K562 (cell line): ENCODE results near the gene RPE65. TPM values are rescaled to one million over a fixed set of nuclear protein-coding genes. Genes with fewer than 3 reads are reported as not detected.

Source experiments
- ATAC-seq: fragments of 200-7000 bp; cut with Tn5 transposase; 3 replicates; pipeline ENCODE4 v1.9.1; 2020; ENCODE audit warnings: moderate library complexity
- BruUV-seq: library from RNA; stranded (reverse); fragments of 400-500 nt; replicated peaks from 2 replicates; lab custom pipeline; 2021; lab: Mats Ljungman, UMichigan
- CTCF ChIA-PET: fragments of 300-600 bp; formaldehyde crosslinking; extraction: SDS; loops from one replicate; lab custom pipeline; 2021; ENCODE audit warnings: low intra/inter-chr PET ratio; lab: Yijun Ruan, JAX
- POLR2A ChIA-PET: fragments of 300-600, 350-650 bp; sonication (Branson Sonifier 250); formaldehyde crosslinking; extraction: SDS; loops from one replicate; lab custom pipeline; 2021; ENCODE audit warnings: antibody characterized with exemption, inconsistent platforms; lab: Yijun Ruan, JAX
- DNase-seq, 4 experiments: peaks; one replicate each; pipeline versions ENCODE4 v3.0.0 to v3.0.0-alpha.2; 2011 to 2018; ENCODE audit warnings: low spot score in 3 of 4, mixed read lengths in 3 of 4; ENCODE audit errors: extremely low read depth in 1 of 4
- FAIRE-seq: peaks from 2 replicates; lab custom pipeline; 2011; peaks lifted over from hg19 to GRCh38; lab: Jason Lieb, UNC
- H2AFZ ChIP-seq: 2 replicates; pipeline ENCODE4 v1.6.0; 2011; ENCODE audit warnings: low read depth, low read length, control low read depth, inconsistent platforms
- H3K27ac ChIP-seq: fragments of 200-600 bp; 3 replicates; pipeline ENCODE4 v1.8.0; 2011; ENCODE audit warnings: low read depth, mild to moderate bottlenecking, control low read depth, inconsistent platforms, low read length, moderate library complexity, mixed read lengths; ENCODE audit errors: extremely low read depth
- H3K27me3 ChIP-seq, 2 experiments: fragments of 300-600 bp in 1 of 2; 2 replicates in 1 of 2; 3 replicates in 1 of 2; pipeline versions ENCODE4 v1.6.0 to v1.8.0; 2011; ENCODE audit warnings: inconsistent platforms in 2 of 2, low read length in 2 of 2, mild to moderate bottlenecking in 1 of 2, mixed read lengths in 1 of 2, moderate library complexity in 1 of 2; ENCODE audit not compliant: control insufficient read depth in 2 of 2, insufficient read depth in 2 of 2
- H3K36me3 ChIP-seq: fragments of 300-600 bp; 3 replicates; pipeline ENCODE4 v1.8.0; 2011; ENCODE audit warnings: mild to moderate bottlenecking, low read length, inconsistent platforms; ENCODE audit not compliant: control insufficient read depth, insufficient read depth
- H3K4me1 ChIP-seq, 2 experiments: fragments of 200-600 bp in 1 of 2; replicated peaks in 1 of 2; 2 replicates in 1 of 2; 3 replicates in 1 of 2; pipeline versions ENCODE4 v1.5.1 to v1.8.0; 2011; ENCODE audit warnings: inconsistent platforms in 2 of 2, low read length in 2 of 2, mild to moderate bottlenecking in 1 of 2, mixed read lengths in 1 of 2, moderate library complexity in 1 of 2; ENCODE audit not compliant: control insufficient read depth in 2 of 2, insufficient read depth in 2 of 2
- H3K4me2 ChIP-seq: 2 replicates; pipeline ENCODE4 v1.6.1; 2011; ENCODE audit warnings: low read length, control low read depth, inconsistent platforms, mixed read lengths; ENCODE audit not compliant: insufficient read depth
- H3K4me3 ChIP-seq: fragments of 200-600 bp; sonication (generic), shearing (Covaris generic); 2 replicates; pipeline ENCODE4 v1.5.1; 2016; ENCODE audit warnings: control low read depth, inconsistent platforms
- H3K79me2 ChIP-seq: fragments of 200-600 bp; 3 replicates; pipeline ENCODE4 v1.8.0; 2011; ENCODE audit warnings: low read length, inconsistent platforms; ENCODE audit not compliant: control insufficient read depth, insufficient read depth
- H3K9ac ChIP-seq, 2 experiments: 2 replicates each; pipeline versions ENCODE4 v1.6.0 to v1.6.1; 2011; ENCODE audit warnings: low read depth in 2 of 2, low read length in 2 of 2, control low read depth in 1 of 2, inconsistent platforms in 1 of 2, mild to moderate bottlenecking in 1 of 2, mixed read lengths in 1 of 2; ENCODE audit not compliant: insufficient read depth in 1 of 2
- H3K9me1 ChIP-seq: one replicate; pipeline ENCODE4 v1.6.0; 2011; ENCODE audit warnings: inconsistent platforms, mild to moderate bottlenecking, low read length, moderate library complexity; ENCODE audit not compliant: control insufficient read depth, insufficient read depth
- H3K9me3 ChIP-seq: replicated peaks from 2 replicates; pipeline ENCODE4 v1.5.1; 2011; ENCODE audit warnings: low read depth, low read length, inconsistent platforms; ENCODE audit not compliant: control insufficient read depth, insufficient read depth
- H4K20me1 ChIP-seq: replicated peaks from 2 replicates; pipeline ENCODE4 v1.6.1; 2011; ENCODE audit warnings: low read length, inconsistent platforms, mixed read lengths; ENCODE audit not compliant: control insufficient read depth, insufficient read depth
- BCOR ChIP-seq: fragments of 450-650 bp; IDR thresholded peaks from 2 replicates; pipeline ENCODE4 v1.6.1; 2016
- BMI1 ChIP-seq: fragments of 150-350 bp; IDR thresholded peaks from 2 replicates; pipeline ENCODE4 v1.6.1; 2014; ENCODE audit warnings: low read length
- GATA2 ChIP-seq: sonication (generic); formaldehyde crosslinking; IDR thresholded peaks from 2 replicates; pipeline ENCODE4 v1.4.0; 2020; ENCODE audit warnings: mild to moderate bottlenecking, missing genetic modification reagents
- HIVEP1 ChIP-seq: fragments of 250-450 bp; sonication (Bioruptor Pico); IDR thresholded peaks from 2 replicates; pipeline ENCODE4 v1.4.0; 2020; ENCODE audit warnings: mild to moderate bottlenecking
- HNRNPH1 ChIP-seq: fragments of 200-400 bp; formaldehyde crosslinking; optimal IDR thresholded peaks from 2 replicates; pipeline ENCODE3; 2017; ENCODE audit warnings: low read depth, mild to moderate bottlenecking, low read length, moderate library complexity
- JUND ChIP-seq, 2 experiments: IDR thresholded peaks; 2 replicates in 1 of 2; 3 replicates in 1 of 2; pipeline ENCODE4 v1.6.1; 2011; ENCODE audit warnings: borderline replicate concordance in 2 of 2, low read depth in 2 of 2, low read length in 2 of 2, improper control_type of control experiment in 1 of 2, missing biosample characterization in 1 of 2, missing genetic modification characterization in 1 of 2, missing genetic modification reagents in 1 of 2
- NR2C1 ChIP-seq, 2 experiments: fragments of 450-650 bp; IDR thresholded peaks; 2 replicates each; pipeline ENCODE4 v1.6.1; 2017; ENCODE audit warnings: mild to moderate bottlenecking in 2 of 2, antibody characterized with exemption in 1 of 2, inconsistent platforms in 1 of 2, missing compliant biosample characterization in 1 of 2, missing genetic modification characterization in 1 of 2
- NUFIP1 ChIP-seq: fragments of 450-650 bp; IDR thresholded peaks from 2 replicates; pipeline ENCODE4 v1.6.1; 2018; ENCODE audit not compliant: partially characterized antibody
- ZBTB40 ChIP-seq, 2 experiments: fragments of 450-650 bp in 1 of 2; sonication (generic) in 1 of 2; formaldehyde crosslinking in 1 of 2; IDR thresholded peaks; 2 replicates each; pipeline versions ENCODE4 v1.7.1 to v1.9.0; 2016 to 2022; ENCODE audit warnings: inconsistent platforms in 1 of 2, mild to moderate bottlenecking in 1 of 2, missing genetic modification reagents in 1 of 2
- ZNF140 ChIP-seq: fragments of 250-450 bp; sonication (Bioruptor Pico); IDR thresholded peaks from 2 replicates; pipeline ENCODE4 v1.8.0; 2021; ENCODE audit warnings: moderate library complexity, mild to moderate bottlenecking, inconsistent platforms
- ZNF212 ChIP-seq: fragments of 450-650 bp; formaldehyde crosslinking; IDR thresholded peaks from 2 replicates; pipeline ENCODE4 v1.4.0; 2020; ENCODE audit warnings: mild to moderate bottlenecking
- ZNF263 ChIP-seq: sonication (generic); formaldehyde crosslinking; IDR thresholded peaks from 2 replicates; pipeline ENCODE4 v1.8.0; 2022; ENCODE audit warnings: mild to moderate bottlenecking, missing genetic modification reagents, borderline replicate concordance
- ZNF778 ChIP-seq: fragments of 450-650 bp; formaldehyde crosslinking; IDR thresholded peaks from 2 replicates; pipeline ENCODE4 v1.4.0; 2020; ENCODE audit warnings: mild to moderate bottlenecking, moderate library complexity
- WGBS: fragments of 100-300 bp; shearing (Covaris generic); methylation state at CpG from one replicate; pipeline ENCODE4 v1.1.6; 2016; ENCODE audit warnings: low coverage, mixed read lengths; ENCODE audit not compliant: insufficient coverage; ENCODE audit errors: missing lambda C conversion rate; 5-methylcytosine and 5-hydroxymethylcytosine counted together
- in situ Hi-C: fragments of 300-500 bp; cut with MboI; formaldehyde crosslinking; loops from 4 replicates; pipeline ENCODE4 v1.15.0; 2018; ENCODE audit warnings: inconsistent platforms, mixed read lengths
- intact Hi-C: fragments of 100-400 bp; cut with micrococcal nuclease; formaldehyde crosslinking; loops from 2 replicates; pipeline ENCODE4 v1.14.2; 2022
- polyA plus RNA-seq, 8 experiments: library from polyadenylated mRNA; depleted of rRNA in 4 of 8; stranded (reverse) in 5 of 8; unstranded in 3 of 8; fragments of >200 nt; fragmentation: Nextera tagmentation in 2 of 8; fragmentation: Illumina TruSeq in 1 of 8; extraction: Ambion mirVana in 2 of 8; extraction: Trizol in 1 of 8; gene quantifications; 2 replicates each; pipeline versions ENCODE4 v1.2.1 to v1.2.3, GENCODE V29; 2011 to 2014; ENCODE audit warnings: inconsistent platforms in 1 of 8, missing spikeins in 1 of 8
- total RNA-seq, 7 experiments: library from RNA; depleted of rRNA in 6 of 7; stranded (reverse); fragments of >200 nt in 6 of 7; fragmentation: Illumina TruSeq in 2 of 7; extraction: Trizol in 2 of 7; gene quantifications; 2 replicates each; pipeline versions ENCODE4 v1.2.1 to v1.2.3, GENCODE V29; 2011 to 2021; ENCODE audit warnings: low replicate concordance in 1 of 7

Gene RPE65
- total and polyA plus RNA-seq, 9 of the 15 experiments (the other 6 are each of a cell fraction or from before 2014, with no cell fraction given) = 0.14 TPM; not detected in 8

- no peak for TF ChIP-seq HNRNPH1
- TF ChIP-seq JUND (IDR thresholded peaks at IDR 0.05; ENCODE audit: borderline replicate concordance, low read depth, low read length) = peak; percentile 18; the same call in 1 of the 2 replicates
- no peak for TF ChIP-seq JUND (tag; IDR thresholded peaks at IDR 0.05; ENCODE audit: borderline replicate concordance, low read depth, low read length)
Observed at GRCh38 chr1:68384321-68384813, 65.4 kb downstream of the RPE65 start (continued).

- Histone ChIP-seq H3K9me1 (no peaks in the 10 kb centered on the region), H3K9me3 (no peaks in the 10 kb centered on the region), H3K4me2 (no peak overlapping the region), H3K9ac (no peak overlapping the region), H3K4me3 (no peak overlapping the region), H3K79me2 (no peaks in the 10 kb centered on the region), H2AFZ (no peak overlapping the region), H3K27me3 (no peaks in the 10 kb centered on the region), H3K27ac (no peak overlapping the region), H3K36me3 (no peaks in the 10 kb centered on the region), H3K4me1 (no peaks in the 10 kb centered on the region), H4K20me1 (no peaks in the 10 kb centered on the region)
- DNase-seq (no peak), FAIRE-seq (no peak), ATAC-seq (no peak)
- ChIA-PET POLR2A (no interaction called here), CTCF (no interaction called here)
- 0% methylated on average over 2 of the region's 2 CpGs for WGBS
- intact Hi-C loops = no loop called here
- BruUV-seq = no TSS peak
- in situ Hi-C loops = no loop called here
- no peak for TF ChIP-seq GATA2 (CRISPR knock-in tag)
- no peak for TF ChIP-seq HIVEP1
- TF ChIP-seq NR2C1 (IDR thresholded peaks at IDR 0.05) = no peak
- no peak for TF ChIP-seq NR2C1 (tag; IDR thresholded peaks at IDR 0.05)
- no peak for TF ChIP-seq ZNF140 (CRISPR knock-in tag)
- no peak for TF ChIP-seq ZBTB40 (IDR thresholded peaks at IDR 0.05)
- no peak for TF ChIP-seq ZBTB40 (CRISPR knock-in tag; IDR thresholded peaks at IDR 0.05)
- no peak for TF ChIP-seq ZNF212
- no peak for TF ChIP-seq BMI1
- no peak for TF ChIP-seq ZNF263 (CRISPR knock-in tag)
- TF ChIP-seq BCOR = no peak
- no peak for TF ChIP-seq ZNF778
- no peak for TF ChIP-seq NUFIP1
Observed at GRCh38 chr1:68383092-68383491, 66.7 kb downstream of the RPE65 start.
